K562 (cell line): Measurements from ENCODE around the gene SORCS2. TPM values are rescaled to one million over a fixed set of nuclear protein-coding genes. Genes with fewer than 3 reads are reported as not detected.

Source experiments
- ATAC-seq: fragments of 200-7000 bp; cut with Tn5 transposase; 3 replicates; pipeline ENCODE4 v1.9.1; 2020; ENCODE audit warnings: moderate library complexity
- BruUV-seq: library from RNA; stranded (reverse); fragments of 400-500 nt; replicated peaks from 2 replicates; lab custom pipeline; 2021; lab: Mats Ljungman, UMichigan
- CTCF ChIA-PET: fragments of 300-600 bp; formaldehyde crosslinking; extraction: SDS; loops from one replicate; lab custom pipeline; 2021; ENCODE audit warnings: low intra/inter-chr PET ratio; lab: Yijun Ruan, JAX
- POLR2A ChIA-PET: fragments of 300-600, 350-650 bp; sonication (Branson Sonifier 250); formaldehyde crosslinking; extraction: SDS; loops from one replicate; lab custom pipeline; 2021; ENCODE audit warnings: antibody characterized with exemption, inconsistent platforms; lab: Yijun Ruan, JAX
- DNase-seq, 4 experiments: peaks; one replicate each; pipeline versions ENCODE4 v3.0.0 to v3.0.0-alpha.2; 2011 to 2018; ENCODE audit warnings: low spot score in 3 of 4, mixed read lengths in 3 of 4; ENCODE audit errors: extremely low read depth in 1 of 4
- FAIRE-seq: peaks from 2 replicates; lab custom pipeline; 2011; peaks lifted over from hg19 to GRCh38; lab: Jason Lieb, UNC
- H2AFZ ChIP-seq: 2 replicates; pipeline ENCODE4 v1.6.0; 2011; ENCODE audit warnings: low read depth, low read length, control low read depth, inconsistent platforms
- H3K27ac ChIP-seq: fragments of 200-600 bp; 3 replicates; pipeline ENCODE4 v1.8.0; 2011; ENCODE audit warnings: low read depth, mild to moderate bottlenecking, control low read depth, inconsistent platforms, low read length, moderate library complexity, mixed read lengths; ENCODE audit errors: extremely low read depth
- H3K27me3 ChIP-seq, 2 experiments: fragments of 300-600 bp in 1 of 2; 2 replicates in 1 of 2; 3 replicates in 1 of 2; pipeline versions ENCODE4 v1.6.0 to v1.8.0; 2011; ENCODE audit warnings: inconsistent platforms in 2 of 2, low read length in 2 of 2, mild to moderate bottlenecking in 1 of 2, mixed read lengths in 1 of 2, moderate library complexity in 1 of 2; ENCODE audit not compliant: control insufficient read depth in 2 of 2, insufficient read depth in 2 of 2
- H3K36me3 ChIP-seq: fragments of 300-600 bp; 3 replicates; pipeline ENCODE4 v1.8.0; 2011; ENCODE audit warnings: mild to moderate bottlenecking, low read length, inconsistent platforms; ENCODE audit not compliant: control insufficient read depth, insufficient read depth
- H3K4me1 ChIP-seq, 2 experiments: fragments of 200-600 bp in 1 of 2; replicated peaks in 1 of 2; 2 replicates in 1 of 2; 3 replicates in 1 of 2; pipeline versions ENCODE4 v1.5.1 to v1.8.0; 2011; ENCODE audit warnings: inconsistent platforms in 2 of 2, low read length in 2 of 2, mild to moderate bottlenecking in 1 of 2, mixed read lengths in 1 of 2, moderate library complexity in 1 of 2; ENCODE audit not compliant: control insufficient read depth in 2 of 2, insufficient read depth in 2 of 2
- H3K4me2 ChIP-seq: 2 replicates; pipeline ENCODE4 v1.6.1; 2011; ENCODE audit warnings: low read length, control low read depth, inconsistent platforms, mixed read lengths; ENCODE audit not compliant: insufficient read depth
- H3K4me3 ChIP-seq: fragments of 200-600 bp; sonication (generic), shearing (Covaris generic); 2 replicates; pipeline ENCODE4 v1.5.1; 2016; ENCODE audit warnings: control low read depth, inconsistent platforms
- H3K79me2 ChIP-seq: fragments of 200-600 bp; 3 replicates; pipeline ENCODE4 v1.8.0; 2011; ENCODE audit warnings: low read length, inconsistent platforms; ENCODE audit not compliant: control insufficient read depth, insufficient read depth
- H3K9ac ChIP-seq, 2 experiments: 2 replicates each; pipeline versions ENCODE4 v1.6.0 to v1.6.1; 2011; ENCODE audit warnings: low read depth in 2 of 2, low read length in 2 of 2, control low read depth in 1 of 2, inconsistent platforms in 1 of 2, mild to moderate bottlenecking in 1 of 2, mixed read lengths in 1 of 2; ENCODE audit not compliant: insufficient read depth in 1 of 2
- H3K9me1 ChIP-seq: one replicate; pipeline ENCODE4 v1.6.0; 2011; ENCODE audit warnings: inconsistent platforms, mild to moderate bottlenecking, low read length, moderate library complexity; ENCODE audit not compliant: control insufficient read depth, insufficient read depth
- H3K9me3 ChIP-seq: replicated peaks from 2 replicates; pipeline ENCODE4 v1.5.1; 2011; ENCODE audit warnings: low read depth, low read length, inconsistent platforms; ENCODE audit not compliant: control insufficient read depth, insufficient read depth
- H4K20me1 ChIP-seq: replicated peaks from 2 replicates; pipeline ENCODE4 v1.6.1; 2011; ENCODE audit warnings: low read length, inconsistent platforms, mixed read lengths; ENCODE audit not compliant: control insufficient read depth, insufficient read depth
- AFF1 ChIP-seq, 2 experiments: fragments of 450-650 bp; IDR thresholded peaks; 2 replicates each; pipeline ENCODE4 v1.6.1; 2018; ENCODE audit warnings: mild to moderate bottlenecking in 2 of 2, low read depth in 1 of 2; ENCODE audit not compliant: partially characterized antibody in 2 of 2
- CAMTA2 ChIP-seq: fragments of 250-450 bp; sonication (Bioruptor Pico); conservative IDR thresholded peaks from 2 replicates; pipeline ENCODE4 v1.5.1; 2022
- CBX8 ChIP-seq: fragments of 200-600 bp; sonication (generic); IDR thresholded peaks from 2 replicates; pipeline ENCODE4 v1.6.1; 2012; ENCODE audit warnings: borderline replicate concordance, mixed run types, low read depth, mild to moderate bottlenecking, moderate library complexity, mixed read lengths, low read length, control low read depth, inconsistent platforms; ENCODE audit not compliant: poor library complexity, severe bottlenecking; ENCODE audit errors: extremely low read depth
- CHD4 ChIP-seq: fragments of 200-600 bp; sonication (generic); IDR thresholded peaks from 3 replicates; pipeline ENCODE4 v1.6.1; 2012; ENCODE audit warnings: low read depth, mild to moderate bottlenecking, mixed read lengths, low read length, inconsistent platforms; ENCODE audit not compliant: insufficient read depth, insufficient replicate concordance, poor library complexity, severe bottlenecking
- CSDE1 ChIP-seq, 2 experiments: fragments of 450-650 bp; IDR thresholded peaks; 2 replicates each; pipeline ENCODE4 v1.6.1; 2016; ENCODE audit warnings: mild to moderate bottlenecking in 1 of 2
- MCM2 ChIP-seq: fragments of 450-650 bp; IDR thresholded peaks from 2 replicates; pipeline ENCODE4 v1.6.1; 2017; ENCODE audit warnings: low read depth, mild to moderate bottlenecking
- SMARCE1 ChIP-seq: fragments of 450-650 bp; IDR thresholded peaks from 2 replicates; pipeline ENCODE4 v1.7.1; 2016; ENCODE audit warnings: mild to moderate bottlenecking
- TFAM ChIP-seq: fragments of 250-450 bp; sonication (Bioruptor Pico); conservative IDR thresholded peaks from 2 replicates; pipeline ENCODE4 v1.5.0; 2021; ENCODE audit warnings: mild to moderate bottlenecking, moderate library complexity
- ZNF143 ChIP-seq: sonication (generic); formaldehyde crosslinking; IDR thresholded peaks from 2 replicates; pipeline ENCODE4 v1.9.0; 2022; ENCODE audit warnings: mild to moderate bottlenecking, missing genetic modification reagents
- ZNF232 ChIP-seq: sonication (generic); formaldehyde crosslinking; IDR thresholded peaks from 2 replicates; pipeline ENCODE4 v1.8.0; 2022; ENCODE audit warnings: mild to moderate bottlenecking, missing genetic modification reagents
- WGBS: fragments of 100-300 bp; shearing (Covaris generic); methylation state at CpG from one replicate; pipeline ENCODE4 v1.1.6; 2016; ENCODE audit warnings: low coverage, mixed read lengths; ENCODE audit not compliant: insufficient coverage; ENCODE audit errors: missing lambda C conversion rate; 5-methylcytosine and 5-hydroxymethylcytosine counted together
- in situ Hi-C: fragments of 300-500 bp; cut with MboI; formaldehyde crosslinking; loops from 4 replicates; pipeline ENCODE4 v1.15.0; 2018; ENCODE audit warnings: inconsistent platforms, mixed read lengths
- intact Hi-C: fragments of 100-400 bp; cut with micrococcal nuclease; formaldehyde crosslinking; loops from 2 replicates; pipeline ENCODE4 v1.14.2; 2022
- polyA plus RNA-seq, 8 experiments: library from polyadenylated mRNA; depleted of rRNA in 4 of 8; stranded (reverse) in 5 of 8; unstranded in 3 of 8; fragments of >200 nt; fragmentation: Nextera tagmentation in 2 of 8; fragmentation: Illumina TruSeq in 1 of 8; extraction: Ambion mirVana in 2 of 8; extraction: Trizol in 1 of 8; gene quantifications; 2 replicates each; pipeline versions ENCODE4 v1.2.1 to v1.2.3, GENCODE V29; 2011 to 2014; ENCODE audit warnings: inconsistent platforms in 1 of 8, missing spikeins in 1 of 8
- total RNA-seq, 7 experiments: library from RNA; depleted of rRNA in 6 of 7; stranded (reverse); fragments of >200 nt in 6 of 7; fragmentation: Illumina TruSeq in 2 of 7; extraction: Trizol in 2 of 7; gene quantifications; 2 replicates each; pipeline versions ENCODE4 v1.2.1 to v1.2.3, GENCODE V29; 2011 to 2021; ENCODE audit warnings: low replicate concordance in 1 of 7
- TF ChIP-seq, protein P1 (sequence below): sonication (generic); formaldehyde crosslinking; IDR thresholded peaks from 2 replicates; pipeline ENCODE4 v1.8.0; 2022; ENCODE audit warnings: mild to moderate bottlenecking, missing genetic modification reagents

Gene SORCS2
- total and polyA plus RNA-seq, 9 of the 15 experiments (the other 6 are each of a cell fraction or from before 2014, with no cell fraction given), result not detected

DNA sequence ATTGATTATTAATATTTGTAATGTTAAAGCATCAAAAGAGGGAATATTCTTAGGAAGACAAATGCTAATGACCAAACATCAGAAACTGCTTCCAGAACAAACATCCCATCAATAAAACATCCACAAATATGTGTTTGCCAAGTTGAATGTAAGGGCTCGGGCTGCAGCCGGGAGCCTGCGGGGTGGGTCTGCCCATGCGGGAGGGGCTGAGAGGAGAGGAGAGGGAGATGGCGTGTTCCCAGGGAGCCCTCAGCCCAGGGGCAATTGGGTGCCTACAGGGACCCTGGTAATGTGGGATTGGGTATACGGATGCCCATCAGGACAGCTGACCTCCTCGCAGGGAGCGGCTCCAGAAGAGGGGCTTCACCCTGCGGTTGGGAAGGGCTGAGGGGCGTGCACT lies 280.7 kb downstream of the SORCS2 start:
- Histone ChIP-seq H3K4me3 (no peak overlapping the region), H3K79me2 (no peaks in the 10 kb centered on the region), H3K4me1 (no peaks in the 10 kb centered on the region), H3K9ac (no peak overlapping the region), H3K9me1 (no peaks in the 10 kb centered on the region), H3K27me3 (peaks cover 7 to 57% of the 10 kb centered on the region in 2 experiments; a peak in 4 of 5 replicates), H3K36me3 (no peaks in the 10 kb centered on the region), H3K9me3 (no peaks in the 10 kb centered on the region), H4K20me1 (0 out of 2 replicates have a peak, but pooled peaks cover 4% of the 10 kb centered on the region)
- 4% methylated on average over 8 of the region's 10 CpGs for WGBS
- intact Hi-C loops, result no loop called here
- POLR2A ChIA-PET, result no interaction called here
- BruUV-seq, result no TSS peak
- no peak for ATAC-seq
- DNase-seq, result no peak
- TF ChIP-seq SMARCE1 (no peak), CSDE1 (IDR thresholded peaks at IDR 0.05) (no peak)
- TF ChIP-seq, all 486 proteins: peak for 0
- Histone ChIP-seq H3K4me2 (no peak overlapping the region), H2AFZ (no peak overlapping the region), H3K27ac (no peak overlapping the region)
- in situ Hi-C loops, result no loop called here
- no peak for FAIRE-seq
- CTCF ChIA-PET, result no interaction called here

DNA sequence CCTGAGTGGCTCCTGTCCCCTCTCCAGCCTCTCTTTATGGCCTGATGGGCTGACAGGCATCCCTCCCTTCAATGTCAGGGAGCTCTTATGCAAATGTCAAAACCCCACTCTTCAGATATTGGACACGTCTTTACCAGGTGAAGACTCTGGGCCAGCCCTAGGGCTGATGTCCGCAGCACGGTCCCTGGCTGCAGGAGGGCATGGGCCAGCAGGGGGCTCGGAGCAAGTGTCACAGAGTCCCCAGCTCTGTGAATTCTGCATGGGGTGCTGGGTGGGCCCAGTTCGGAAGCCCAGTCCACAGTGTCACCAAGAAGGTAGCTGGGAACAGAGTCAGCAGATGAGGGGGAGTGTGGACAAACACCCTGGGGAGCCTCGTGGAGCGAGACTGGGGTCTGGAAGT lies 282.0 kb downstream of the SORCS2 start:
- Histone ChIP-seq H3K79me2 (no peaks in the 10 kb centered on the region), H3K4me2 (no peak overlapping the region), H3K9ac (no peak overlapping the region), H3K9me1 (no peaks in the 10 kb centered on the region), H4K20me1 (0 out of 2 replicates have a peak, but pooled peaks cover 4% of the 10 kb centered on the region), H3K36me3 (no peaks in the 10 kb centered on the region), H2AFZ (no peak overlapping the region), H3K4me1 (no peaks in the 10 kb centered on the region), H3K27me3 (peaks cover 7 to 69% of the 10 kb centered on the region in 2 experiments; a peak in 4 of 5 replicates), H3K9me3 (no peaks in the 10 kb centered on the region), H3K27ac (no peak overlapping the region), H3K4me3 (no peak overlapping the region)
- BruUV-seq, result no TSS peak
- FAIRE-seq (no peak), ATAC-seq (no peak), DNase-seq (no peak)
- in situ Hi-C loops, result no loop called here
- ChIA-PET POLR2A (interaction anchor here (0.6 kb wide), 1 partner anchor 10 kb away, joined by 3 read pairs; no protein-coding TSS in a partner anchor), CTCF (no interaction called here)
- 0% methylated on average over 6 of the region's 7 CpGs for WGBS
- intact Hi-C loops, result no loop called here
- TF ChIP-seq CAMTA2 (CRISPR knock-in tag) (no peak), CHD4 (no peak), MCM2 (no peak), TFAM (no peak), AFF1 (IDR thresholded peaks at IDR 0.05; ENCODE audit: low read depth in 1 of 2, partially characterized antibody in 2 of 2) (no peak), CBX8 (no peak), ZNF143 (CRISPR knock-in tag) (no peak), ZNF232 (CRISPR knock-in tag) (no peak)
- TF ChIP-seq, protein P1, sequence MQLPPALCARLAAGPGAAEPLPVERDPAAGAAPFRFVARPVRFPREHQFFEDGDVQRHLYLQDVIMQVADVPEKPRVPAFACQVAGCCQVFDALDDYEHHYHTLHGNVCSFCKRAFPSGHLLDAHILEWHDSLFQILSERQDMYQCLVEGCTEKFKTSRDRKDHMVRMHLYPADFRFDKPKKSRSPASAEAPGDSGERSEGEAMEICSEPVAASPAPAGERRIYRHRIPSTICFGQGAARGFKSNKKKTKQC (CRISPR knock-in tag), result no peak
